ENCODE results near the gene ANKRD6. TPM values are rescaled to one million over a fixed set of nuclear protein-coding genes. Genes with fewer than 3 reads are reported as not detected.

ANKRD6 gene
- total and polyA plus RNA-seq, 2 experiments from 2014 or later: 9.3 to 20.9 TPM

GRCh38 chr6:89680551-89680950 lies 247.6 kb downstream of the ANKRD6 start:
- TF ChIP-seq EZH2phosphoT487 (IDR thresholded peaks at IDR 0.05; ENCODE audit: low read depth, severe bottlenecking, unreplicated experiment) (no peak), EZH2 (IDR thresholded peaks at IDR 0.05; ENCODE audit: borderline replicate concordance) (no peak)
- TF ChIP-seq, protein P1, sequence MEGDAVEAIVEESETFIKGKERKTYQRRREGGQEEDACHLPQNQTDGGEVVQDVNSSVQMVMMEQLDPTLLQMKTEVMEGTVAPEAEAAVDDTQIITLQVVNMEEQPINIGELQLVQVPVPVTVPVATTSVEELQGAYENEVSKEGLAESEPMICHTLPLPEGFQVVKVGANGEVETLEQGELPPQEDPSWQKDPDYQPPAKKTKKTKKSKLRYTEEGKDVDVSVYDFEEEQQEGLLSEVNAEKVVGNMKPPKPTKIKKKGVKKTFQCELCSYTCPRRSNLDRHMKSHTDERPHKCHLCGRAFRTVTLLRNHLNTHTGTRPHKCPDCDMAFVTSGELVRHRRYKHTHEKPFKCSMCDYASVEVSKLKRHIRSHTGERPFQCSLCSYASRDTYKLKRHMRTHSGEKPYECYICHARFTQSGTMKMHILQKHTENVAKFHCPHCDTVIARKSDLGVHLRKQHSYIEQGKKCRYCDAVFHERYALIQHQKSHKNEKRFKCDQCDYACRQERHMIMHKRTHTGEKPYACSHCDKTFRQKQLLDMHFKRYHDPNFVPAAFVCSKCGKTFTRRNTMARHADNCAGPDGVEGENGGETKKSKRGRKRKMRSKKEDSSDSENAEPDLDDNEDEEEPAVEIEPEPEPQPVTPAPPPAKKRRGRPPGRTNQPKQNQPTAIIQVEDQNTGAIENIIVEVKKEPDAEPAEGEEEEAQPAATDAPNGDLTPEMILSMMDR (IDR thresholded peaks at IDR 0.05; ENCODE audit: poor library complexity): no peak
- WGBS (ENCODE audit: low lambda C conversion rate, missing lambda C conversion rate): 85% methylated on average over 7 of the region's 7 CpGs
- H3K4me3 ChIP-seq: no peak overlapping the region
- peaks cover 4% of the 10 kb centered on the region for H3K4me1 ChIP-seq (ENCODE audit: insufficient read depth)
- H2AFZ ChIP-seq: no peak overlapping the region
- DNase-seq (ENCODE audit: low spot score): no peak
- no peaks in the 10 kb centered on the region for H3K27me3 ChIP-seq
- no peaks in the 10 kb centered on the region for H4K20me1 ChIP-seq (ENCODE audit: insufficient read depth, poor library complexity, severe bottlenecking)
- no peak overlapping the region for H3K4me2 ChIP-seq
- peaks cover 3% of the 10 kb centered on the region for H3K36me3 ChIP-seq (replicated peaks; ENCODE audit: insufficient read depth, low read depth)
- H3K9me2 ChIP-seq (replicated peaks; ENCODE audit: insufficient read depth): no peaks in the 10 kb centered on the region
- H3K79me2 ChIP-seq: no peaks in the 10 kb centered on the region
- H3K9me3 ChIP-seq (ENCODE audit: low read depth): no peaks in the 10 kb centered on the region
- H3K27ac ChIP-seq: no peak overlapping the region

- 93% methylated on average over 10 of the region's 10 CpGs for WGBS (ENCODE audit: low lambda C conversion rate, missing lambda C conversion rate)
- Histone ChIP-seq H2AFZ (no peak overlapping the region), H3K9me2 (replicated peaks; ENCODE audit: insufficient read depth) (no peaks in the 10 kb centered on the region), H3K4me2 (no peak overlapping the region), H3K9me3 (ENCODE audit: low read depth) (no peaks in the 10 kb centered on the region), H3K27me3 (no peaks in the 10 kb centered on the region), H3K79me2 (no peaks in the 10 kb centered on the region), H3K36me3 (replicated peaks; ENCODE audit: insufficient read depth, low read depth) (peaks cover 3% of the 10 kb centered on the region), H3K4me1 (ENCODE audit: insufficient read depth) (no peaks in the 10 kb centered on the region), H3K27ac (no peak overlapping the region), H4K20me1 (ENCODE audit: insufficient read depth, poor library complexity, severe bottlenecking) (no peaks in the 10 kb centered on the region), H3K4me3 (no peak overlapping the region)
- no peak for DNase-seq (ENCODE audit: low spot score)
- TF ChIP-seq EZH2 (IDR thresholded peaks at IDR 0.05; ENCODE audit: borderline replicate concordance): no peak
- TF ChIP-seq, protein P1 (IDR thresholded peaks at IDR 0.05; ENCODE audit: poor library complexity): no peak
- no peak for TF ChIP-seq EZH2phosphoT487 (IDR thresholded peaks at IDR 0.05; ENCODE audit: low read depth, severe bottlenecking, unreplicated experiment)
These were observed 249.1 kb downstream of the ANKRD6 start for GRCh38 chr6:89681983-89682564.

- Histone ChIP-seq H3K4me1 (ENCODE audit: insufficient read depth) (no peaks in the 10 kb centered on the region), H3K9me3 (ENCODE audit: low read depth) (no peaks in the 10 kb centered on the region), H2AFZ (no peak overlapping the region), H3K9me2 (replicated peaks; ENCODE audit: insufficient read depth) (no peaks in the 10 kb centered on the region), H3K79me2 (no peaks in the 10 kb centered on the region), H3K36me3 (replicated peaks; ENCODE audit: insufficient read depth, low read depth) (peaks cover 3% of the 10 kb centered on the region), H3K4me2 (no peak overlapping the region), H3K4me3 (no peak overlapping the region), H3K27ac (no peak overlapping the region), H3K27me3 (no peaks in the 10 kb centered on the region), H4K20me1 (ENCODE audit: insufficient read depth, poor library complexity, severe bottlenecking) (no peaks in the 10 kb centered on the region)
- no peak for DNase-seq (ENCODE audit: low spot score)
- TF ChIP-seq, protein P1 (IDR thresholded peaks at IDR 0.05; ENCODE audit: poor library complexity): no peak
- no peak for TF ChIP-seq EZH2phosphoT487 (IDR thresholded peaks at IDR 0.05; ENCODE audit: low read depth, severe bottlenecking, unreplicated experiment)
- TF ChIP-seq EZH2 (IDR thresholded peaks at IDR 0.05; ENCODE audit: borderline replicate concordance): no peak
- WGBS (ENCODE audit: low lambda C conversion rate, missing lambda C conversion rate): 95% methylated on average over 1 of the region's 1 CpG
These were observed 250.0 kb downstream of the ANKRD6 start for GRCh38 chr6:89682991-89683390.

Small RNAs within 50 kb of the gene (small RNA-seq; reads per million reads assigned to genes)
- gene RN7SL11P: not detected

Other genes starting within 250 kb of the ANKRD6 start
- 0.27 TPM in 1 of 2 replicates, not detected in the other for gene GABRR1, start 215.8 kb upstream of the ANKRD6 start, total RNA-seq
- gene GABRR1, start 215.8 kb upstream of the ANKRD6 start, polyA plus RNA-seq: 0.60 TPM in 1 of 2 replicates, not detected in the other
- gene GABRR2, start 117.9 kb upstream of the ANKRD6 start, total RNA-seq: 0.32 and 0.87 TPM in 2 replicates
- 0.68 and 0.94 TPM in 2 replicates for gene GABRR2, start 117.9 kb upstream of the ANKRD6 start, polyA plus RNA-seq
- 64.1 and 68.1 TPM in 2 replicates for gene UBE2J1, start 80.4 kb upstream of the ANKRD6 start, total RNA-seq
- 37.3 and 44.7 TPM in 2 replicates for gene UBE2J1, start 80.4 kb upstream of the ANKRD6 start, polyA plus RNA-seq
- 22.5 and 28.1 TPM in 2 replicates for gene RRAGD, start 20.9 kb upstream of the ANKRD6 start, total RNA-seq
- gene RRAGD, start 20.9 kb upstream of the ANKRD6 start, polyA plus RNA-seq: 9.4 and 11.8 TPM in 2 replicates
- 38.5 and 48.6 TPM in 2 replicates for gene LYRM2, start 205.6 kb downstream of the ANKRD6 start, total RNA-seq
- 66.0 and 66.3 TPM in 2 replicates for gene LYRM2, start 205.6 kb downstream of the ANKRD6 start, polyA plus RNA-seq